Measurements from ENCODE around the gene CDK13. TPM values are rescaled to one million over a fixed set of nuclear protein-coding genes. Genes with fewer than 3 reads are reported as not detected.

CDK13 gene
- total RNA-seq, 4 donors from 2014 or later = 50.9 to 73.5 (median 63.5) TPM

DNA sequence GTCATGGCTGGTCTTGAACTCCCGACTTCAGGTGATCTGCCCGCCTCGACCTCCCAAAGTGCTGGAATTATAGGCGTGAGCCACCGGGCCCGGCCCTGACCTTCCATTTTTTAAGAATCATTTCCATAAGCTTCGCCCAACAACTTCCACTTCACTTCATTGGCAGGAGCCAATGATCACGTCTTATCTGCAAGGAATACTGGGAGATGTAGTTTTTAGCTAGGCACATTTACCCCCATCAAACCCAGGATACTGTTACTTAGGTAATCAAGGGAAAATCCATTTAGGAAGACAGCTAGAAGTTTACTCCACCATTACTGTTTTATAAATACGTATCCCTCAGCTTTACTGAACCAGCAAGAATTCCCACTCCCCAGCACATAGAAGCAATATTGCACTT is 3.4 kb upstream of the CDK13 start:
- 83% methylated on average over 9 of the region's 9 CpGs for WGBS
- peaks cover 6 to 11% (median 9%) of the 10 kb centered on the region in 4 donors for H3K4me1 ChIP-seq
- DNase-seq (ENCODE audit: extremely low spot score) = no peak
- H3K36me3 ChIP-seq = no peaks in the 10 kb centered on the region
- TF ChIP-seq, protein P1, sequence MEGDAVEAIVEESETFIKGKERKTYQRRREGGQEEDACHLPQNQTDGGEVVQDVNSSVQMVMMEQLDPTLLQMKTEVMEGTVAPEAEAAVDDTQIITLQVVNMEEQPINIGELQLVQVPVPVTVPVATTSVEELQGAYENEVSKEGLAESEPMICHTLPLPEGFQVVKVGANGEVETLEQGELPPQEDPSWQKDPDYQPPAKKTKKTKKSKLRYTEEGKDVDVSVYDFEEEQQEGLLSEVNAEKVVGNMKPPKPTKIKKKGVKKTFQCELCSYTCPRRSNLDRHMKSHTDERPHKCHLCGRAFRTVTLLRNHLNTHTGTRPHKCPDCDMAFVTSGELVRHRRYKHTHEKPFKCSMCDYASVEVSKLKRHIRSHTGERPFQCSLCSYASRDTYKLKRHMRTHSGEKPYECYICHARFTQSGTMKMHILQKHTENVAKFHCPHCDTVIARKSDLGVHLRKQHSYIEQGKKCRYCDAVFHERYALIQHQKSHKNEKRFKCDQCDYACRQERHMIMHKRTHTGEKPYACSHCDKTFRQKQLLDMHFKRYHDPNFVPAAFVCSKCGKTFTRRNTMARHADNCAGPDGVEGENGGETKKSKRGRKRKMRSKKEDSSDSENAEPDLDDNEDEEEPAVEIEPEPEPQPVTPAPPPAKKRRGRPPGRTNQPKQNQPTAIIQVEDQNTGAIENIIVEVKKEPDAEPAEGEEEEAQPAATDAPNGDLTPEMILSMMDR (IDR thresholded peaks at IDR 0.05) = no peak
- no peak for TF ChIP-seq POLR2A (IDR thresholded peaks at IDR 0.05; ENCODE audit: low read depth)
- H3K27me3 ChIP-seq = no peaks in the 10 kb centered on the region
- intact Hi-C loops (cut with DNase I) = loop anchor here (5.0 kb wide), 1 partner anchor 49 kb away; no protein-coding TSS in a partner anchor
- H3K4me3 ChIP-seq = no peak overlapping the region
- H3K27ac ChIP-seq (replicated peaks in 1 of 4) = no peak overlapping the region
- no peaks in the 10 kb centered on the region for H3K9me3 ChIP-seq

DNA sequence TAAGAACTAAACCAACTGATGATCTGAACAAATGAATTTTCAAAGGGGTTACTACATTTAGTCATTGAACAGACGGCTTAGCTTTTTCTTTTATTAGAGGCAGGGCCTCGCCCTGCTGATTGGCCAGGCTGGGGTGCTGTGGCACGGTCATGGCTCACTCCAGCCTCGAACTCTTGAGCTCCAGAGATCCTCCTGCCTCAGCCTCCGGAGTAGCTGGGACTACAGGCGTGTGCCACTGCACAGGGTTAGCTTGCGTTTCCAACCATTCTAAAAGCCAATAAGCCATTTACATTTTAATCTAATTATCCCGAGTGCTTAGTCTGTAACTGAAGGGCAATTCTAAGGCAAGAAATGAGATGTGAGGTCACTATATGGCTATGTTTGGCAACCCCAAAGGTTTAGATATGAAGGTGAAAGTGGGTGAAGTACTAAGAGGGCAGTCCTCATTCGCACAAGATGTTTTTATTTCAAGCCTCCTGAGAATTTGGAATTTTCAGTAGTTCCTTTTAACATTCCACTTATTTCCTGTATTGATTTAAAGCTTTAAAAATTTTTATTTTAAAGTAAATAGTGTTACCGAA is 1.6 kb upstream of the CDK13 start:
- Histone ChIP-seq H3K9me3 (no peaks in the 10 kb centered on the region), H3K4me3 (peak overlapping the region; percentile 74 to 96 (median 92)), H3K27me3 (no peaks in the 10 kb centered on the region), H3K36me3 (no peaks in the 10 kb centered on the region), H3K27ac (replicated peaks in 1 of 4) (peak overlapping the region; percentile 97 to 99 (median 98)), H3K4me1 (peaks cover 6 to 24% (median 17%) of the 10 kb centered on the region in 4 donors)
- no peak for DNase-seq (ENCODE audit: extremely low spot score)
- intact Hi-C loops (cut with DNase I) = loop anchor here (5.0 kb wide), 1 partner anchor 51 kb away; no protein-coding TSS in a partner anchor
- WGBS = 50% methylated on average over 9 of the region's 10 CpGs
- TF ChIP-seq EP300 (IDR thresholded peaks at IDR 0.05) (no peak), POLR2AphosphoS5 (IDR thresholded peaks at IDR 0.05) (no peak), POLR2A (IDR thresholded peaks at IDR 0.05; ENCODE audit: low read depth) (no peak)
- TF ChIP-seq, protein P1 (IDR thresholded peaks at IDR 0.05) = no peak

DNA sequence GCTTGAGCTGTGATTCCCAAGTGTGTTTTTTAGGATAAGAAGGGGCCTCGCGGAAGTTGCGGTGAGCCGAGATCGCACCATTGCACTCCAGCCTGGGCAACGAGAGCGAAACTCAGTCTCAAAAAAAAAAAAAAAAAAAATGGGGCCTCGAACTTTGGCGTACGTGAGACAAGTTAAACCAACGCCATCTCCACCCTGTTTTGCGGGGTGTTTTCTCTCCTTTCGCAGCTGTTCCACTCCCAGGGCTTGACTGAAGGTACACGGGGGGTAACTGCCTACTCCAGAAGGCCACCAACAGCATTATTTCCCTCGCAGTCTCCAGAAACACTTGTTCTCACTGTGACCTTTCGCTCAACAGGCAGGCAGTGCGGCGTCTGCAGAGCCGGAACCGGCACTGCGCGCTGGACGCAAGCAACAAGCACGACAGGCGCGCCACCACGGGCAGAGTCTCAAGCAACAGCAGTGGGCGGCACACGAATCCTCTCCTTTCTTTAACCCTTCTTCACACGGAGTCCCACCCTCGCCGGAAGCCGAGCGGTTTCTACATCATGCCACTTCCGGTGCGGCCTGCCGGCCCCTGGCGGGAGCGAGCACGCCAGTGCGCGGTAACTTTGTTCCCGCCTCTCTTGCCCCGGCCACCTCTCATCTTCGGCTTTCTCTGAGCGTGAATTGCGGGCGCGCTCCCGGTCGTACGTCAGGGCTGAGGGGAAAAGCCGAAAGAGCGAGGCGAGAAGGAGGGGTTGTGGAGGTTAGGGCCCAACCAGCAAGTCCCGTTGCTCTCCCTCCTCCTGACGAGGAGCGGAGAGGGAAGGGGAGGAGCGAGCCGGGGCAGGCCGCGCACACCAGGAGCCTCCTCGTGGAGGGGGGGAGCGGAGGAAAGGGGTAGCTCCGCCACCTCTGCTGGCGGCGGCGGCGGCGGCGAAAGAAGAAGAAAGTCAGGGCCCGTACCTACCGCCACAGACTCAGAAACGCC is 814 bp upstream of the CDK13 start:
- intact Hi-C loops (cut with DNase I) = loop anchor here (5.0 kb wide), 1 partner anchor 52 kb away; no protein-coding TSS in a partner anchor
- TF ChIP-seq POLR2AphosphoS5 (IDR thresholded peaks at IDR 0.05) (peak; percentile 95 to 98), POLR2A (IDR thresholded peaks at IDR 0.05; ENCODE audit: low read depth) (peak; percentile 87)
- TF ChIP-seq, protein P1 (IDR thresholded peaks at IDR 0.05) = no peak
- peak; percentile 99 for DNase-seq (ENCODE audit: extremely low spot score)
- Histone ChIP-seq H3K27ac (replicated peaks in 1 of 4) (peak overlapping the region; percentile 97 to 99 (median 98)), H3K9me3 (no peaks in the 10 kb centered on the region), H3K4me1 (peaks cover 14 to 32% (median 25%) of the 10 kb centered on the region in 4 donors), H3K27me3 (no peaks in the 10 kb centered on the region), H3K4me3 (peak overlapping the region; percentile 74 to 96 (median 92)), H3K36me3 (no peaks in the 10 kb centered on the region)
- under 1% methylated on average over 57 of the region's 74 CpGs for WGBS

DNA sequence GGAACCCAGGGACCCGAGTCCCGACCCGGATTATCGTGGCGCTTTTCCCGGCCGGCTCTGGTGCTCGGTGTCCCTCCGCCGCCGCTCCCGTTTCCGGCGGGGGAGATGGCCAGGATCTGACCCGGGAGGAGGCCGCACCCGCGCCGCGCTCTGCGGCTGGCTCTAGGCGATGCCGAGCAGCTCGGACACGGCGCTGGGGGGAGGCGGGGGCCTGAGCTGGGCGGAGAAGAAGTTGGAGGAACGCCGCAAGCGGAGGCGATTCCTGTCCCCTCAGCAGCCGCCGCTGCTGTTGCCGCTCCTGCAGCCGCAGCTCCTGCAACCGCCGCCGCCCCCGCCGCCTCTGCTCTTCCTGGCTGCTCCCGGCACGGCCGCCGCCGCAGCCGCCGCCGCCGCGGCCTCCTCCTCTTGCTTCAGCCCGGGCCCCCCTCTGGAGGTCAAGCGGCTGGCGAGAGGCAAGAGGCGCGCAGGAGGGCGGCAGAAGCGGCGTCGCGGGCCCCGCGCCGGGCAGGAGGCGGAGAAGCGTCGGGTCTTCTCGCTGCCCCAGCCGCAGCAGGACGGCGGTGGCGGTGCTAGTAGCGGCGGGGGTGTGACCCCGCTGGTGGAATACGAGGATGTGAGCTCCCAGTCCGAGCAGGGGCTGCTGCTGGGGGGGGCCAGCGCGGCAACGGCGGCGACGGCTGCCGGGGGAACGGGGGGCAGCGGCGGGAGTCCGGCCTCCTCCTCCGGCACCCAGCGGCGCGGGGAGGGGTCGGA is 593 bp downstream of the CDK13 start:
- no peaks in the 10 kb centered on the region for H3K36me3 ChIP-seq
- H3K27me3 ChIP-seq = no peaks in the 10 kb centered on the region
- peaks cover 26 to 46% (median 39%) of the 10 kb centered on the region in 4 donors for H3K4me1 ChIP-seq
- no peak for DNase-seq (ENCODE audit: extremely low spot score)
- H3K9me3 ChIP-seq = no peaks in the 10 kb centered on the region
- peak overlapping the region; percentile 97 to 99 (median 98) for H3K27ac ChIP-seq (replicated peaks in 1 of 4)
- WGBS = no CpG with 5 or more reads among the region's 93 CpGs
- TF ChIP-seq, protein P1 (IDR thresholded peaks at IDR 0.05) = no peak
- no peak for TF ChIP-seq POLR2A (IDR thresholded peaks at IDR 0.05; ENCODE audit: low read depth)
- no peak for TF ChIP-seq EP300 (IDR thresholded peaks at IDR 0.05)
- peak overlapping the region; percentile 74 to 96 (median 92) for H3K4me3 ChIP-seq
- intact Hi-C loops (cut with DNase I) = loop anchor here (2.0 to 5.0 kb wide), 3 partner anchors 102 to 328 kb away; partner anchors contain the start of genes MPLKIP, RALA and SUGCT
